A673 (cell line): ENCODE measurements around the gene SERPINA6. TPM values are rescaled to one million over a fixed set of nuclear protein-coding genes. Genes with fewer than 3 reads are reported as not detected.

Experiments
- BruUV-seq: library from RNA; stranded (reverse); fragments of 400-500 nt; replicated peaks from 2 replicates; lab custom pipeline; 2021; lab: Mats Ljungman, UMichigan
- CTCF ChIA-PET: fragments of 300-600 bp; sonication (Branson Sonifier 250); formaldehyde crosslinking; loops from one replicate; lab custom pipeline; 2022; ENCODE audit warnings: antibody characterized with exemption; lab: Charles Lee
- POLR2A ChIA-PET: fragments of 300-600 bp; sonication (Branson Sonifier 250); formaldehyde crosslinking; loops from one replicate; lab custom pipeline; 2022; ENCODE audit warnings: antibody characterized with exemption; ENCODE audit not compliant: low non-redundant PET; lab: Charles Lee
- DNase-seq: peaks from one replicate; pipeline ENCODE4 v3.0.0-alpha.2; 2015; ENCODE audit warnings: low spot score
- H3K27ac ChIP-seq: fragments of 200-600 bp; sonication (generic); 2 replicates; pipeline ENCODE4 v1.5.1; 2016; ENCODE audit warnings: mixed run types, low read depth, mild to moderate bottlenecking, mixed read lengths, antibody characterized with exemption, low read length; ENCODE audit not compliant: poor library complexity, severe bottlenecking
- H3K27me3 ChIP-seq: fragments of 200-600 bp; sonication (generic); replicated peaks from 2 replicates; pipeline ENCODE4 v1.6.1; 2017; ENCODE audit warnings: mixed run types, low read depth, mild to moderate bottlenecking, mixed read lengths, antibody characterized with exemption, low read length; ENCODE audit not compliant: insufficient read depth, poor library complexity
- H3K36me3 ChIP-seq: fragments of 200-600 bp; sonication (generic); 2 replicates; pipeline ENCODE4 v1.6.1; 2016; ENCODE audit warnings: mixed run types, mild to moderate bottlenecking, mixed read lengths, antibody characterized with exemption, low read length; ENCODE audit not compliant: insufficient read depth, poor library complexity, severe bottlenecking
- H3K4me1 ChIP-seq: fragments of 200-600 bp; sonication (generic); 2 replicates; pipeline ENCODE4 v1.6.1; 2017; ENCODE audit warnings: mixed run types, mild to moderate bottlenecking, mixed read lengths, antibody characterized with exemption, low read length; ENCODE audit not compliant: insufficient read depth, poor library complexity, severe bottlenecking
- H3K4me3 ChIP-seq: fragments of 200-600 bp; sonication (generic); 2 replicates; pipeline ENCODE4 v1.5.1; 2016; ENCODE audit warnings: low read depth, mixed run types, mild to moderate bottlenecking, mixed read lengths, low read length; ENCODE audit not compliant: poor library complexity, severe bottlenecking
- H3K9me3 ChIP-seq: fragments of 200-600 bp; sonication (generic); 2 replicates; pipeline ENCODE4 v1.6.1; 2016; ENCODE audit warnings: mixed run types, low read depth, mild to moderate bottlenecking, mixed read lengths, antibody characterized with exemption, low read length; ENCODE audit not compliant: poor library complexity, severe bottlenecking
- CTCF ChIP-seq: fragments of 300-800, 200-600 bp; sonication (generic); conservative IDR thresholded peaks from 2 replicates; pipeline ENCODE4 v1.5.1; 2017; ENCODE audit warnings: low read depth, mild to moderate bottlenecking, antibody characterized with exemption, low read length, moderate library complexity, mixed read lengths
- EZH2 ChIP-seq: fragments of 200-600 bp; sonication (generic); IDR thresholded peaks from 2 replicates; pipeline ENCODE4 v1.6.1; 2017; ENCODE audit warnings: borderline replicate concordance, low read depth, mild to moderate bottlenecking, mixed read lengths, antibody characterized with exemption, low read length; ENCODE audit not compliant: poor library complexity, severe bottlenecking
- intact Hi-C: fragments of 100-400 bp; cut with micrococcal nuclease; formaldehyde crosslinking; loops from one replicate; pipeline ENCODE4 v1.10.0; 2022; ENCODE audit not compliant: unreplicated experiment
- total RNA-seq: library from RNA; stranded (reverse); gene quantifications from 2 replicates; pipeline ENCODE4 v1.2.3, GENCODE V29; 2021

SERPINA6 gene
- total RNA-seq, 1 experiment from 2014 or later: not detected

GRCh38 chr14:94368956-94369355 lies 45.8 kb upstream of the SERPINA6 start:
- no peak for TF ChIP-seq EZH2
- TF ChIP-seq CTCF: no peak
- no peak for DNase-seq
- Histone ChIP-seq H3K36me3 (no peaks in the 10 kb centered on the region), H3K27ac (no peak overlapping the region), H3K4me3 (no peak overlapping the region), H3K9me3 (no peaks in the 10 kb centered on the region), H3K4me1 (no peaks in the 10 kb centered on the region), H3K27me3 (no peaks in the 10 kb centered on the region)
- BruUV-seq: no TSS peak
- ChIA-PET POLR2A (no interaction called here), CTCF (no interaction called here)
- intact Hi-C loops: no loop called here

GRCh38 chr14:94368243-94368590 lies 45.1 kb upstream of the SERPINA6 start:
- no peaks in the 10 kb centered on the region for H3K4me1 ChIP-seq
- no peaks in the 10 kb centered on the region for H3K36me3 ChIP-seq
- H3K9me3 ChIP-seq: no peaks in the 10 kb centered on the region
- no peak overlapping the region for H3K27ac ChIP-seq
- ChIA-PET POLR2A (no interaction called here), CTCF (no interaction called here)
- BruUV-seq: no TSS peak
- H3K4me3 ChIP-seq: no peak overlapping the region
- TF ChIP-seq CTCF: no peak
- no peak for TF ChIP-seq EZH2
- DNase-seq: no peak
- intact Hi-C loops: no loop called here
- no peaks in the 10 kb centered on the region for H3K27me3 ChIP-seq

GRCh38 chr14:94367347-94368242 lies 44.5 kb upstream of the SERPINA6 start:
- POLR2A ChIA-PET: no interaction called here
- CTCF ChIA-PET: no interaction called here
- Histone ChIP-seq H3K36me3 (no peaks in the 10 kb centered on the region), H3K4me3 (no peak overlapping the region), H3K27ac (no peak overlapping the region), H3K9me3 (no peaks in the 10 kb centered on the region), H3K27me3 (no peaks in the 10 kb centered on the region), H3K4me1 (no peaks in the 10 kb centered on the region)
- intact Hi-C loops: no loop called here
- BruUV-seq: no TSS peak
- TF ChIP-seq EZH2 (no peak), CTCF (no peak)
- DNase-seq: no peak
